ENCODE measurements around the gene TBX5. TPM values are rescaled to one million over a fixed set of nuclear protein-coding genes. Genes with fewer than 3 reads are reported as not detected.

Gene TBX5
- total RNA-seq, 1 donor from 2014 or later, result not detected

DNA sequence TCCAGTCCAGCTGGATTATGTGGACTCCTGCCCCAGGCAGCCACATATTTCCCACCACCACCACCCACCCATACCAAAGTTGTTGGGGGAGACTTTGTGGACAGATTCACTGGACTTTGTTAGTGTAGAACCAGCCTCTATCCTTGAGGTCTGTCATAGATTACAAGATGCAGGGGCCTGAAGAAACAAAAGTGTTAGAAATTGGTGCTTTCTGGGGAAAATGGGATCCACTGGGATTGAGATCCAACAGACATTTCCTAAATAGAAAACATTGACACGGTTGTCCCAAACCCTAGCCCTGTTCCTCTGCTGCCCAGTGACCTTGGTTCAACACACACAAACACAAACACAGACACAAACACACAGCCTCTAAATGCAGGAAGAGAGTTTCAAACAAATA is 36.6 kb upstream of the TBX5 start:
- Histone ChIP-seq H3K27me3 (ENCODE audit: control insufficient read depth, insufficient read depth, low read length) (peaks cover 39% of the 10 kb centered on the region), H3K36me3 (ENCODE audit: control insufficient read depth, insufficient read depth, low read length) (no peaks in the 10 kb centered on the region), H3K4me3 (ENCODE audit: low read depth, low read length) (no peak overlapping the region)
- DNase-seq (ENCODE audit: low read depth) (no peak), FAIRE-seq (no peak)
- TF ChIP-seq, protein P1, sequence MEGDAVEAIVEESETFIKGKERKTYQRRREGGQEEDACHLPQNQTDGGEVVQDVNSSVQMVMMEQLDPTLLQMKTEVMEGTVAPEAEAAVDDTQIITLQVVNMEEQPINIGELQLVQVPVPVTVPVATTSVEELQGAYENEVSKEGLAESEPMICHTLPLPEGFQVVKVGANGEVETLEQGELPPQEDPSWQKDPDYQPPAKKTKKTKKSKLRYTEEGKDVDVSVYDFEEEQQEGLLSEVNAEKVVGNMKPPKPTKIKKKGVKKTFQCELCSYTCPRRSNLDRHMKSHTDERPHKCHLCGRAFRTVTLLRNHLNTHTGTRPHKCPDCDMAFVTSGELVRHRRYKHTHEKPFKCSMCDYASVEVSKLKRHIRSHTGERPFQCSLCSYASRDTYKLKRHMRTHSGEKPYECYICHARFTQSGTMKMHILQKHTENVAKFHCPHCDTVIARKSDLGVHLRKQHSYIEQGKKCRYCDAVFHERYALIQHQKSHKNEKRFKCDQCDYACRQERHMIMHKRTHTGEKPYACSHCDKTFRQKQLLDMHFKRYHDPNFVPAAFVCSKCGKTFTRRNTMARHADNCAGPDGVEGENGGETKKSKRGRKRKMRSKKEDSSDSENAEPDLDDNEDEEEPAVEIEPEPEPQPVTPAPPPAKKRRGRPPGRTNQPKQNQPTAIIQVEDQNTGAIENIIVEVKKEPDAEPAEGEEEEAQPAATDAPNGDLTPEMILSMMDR (IDR thresholded peaks at IDR 0.05; ENCODE audit: insufficient read depth, low read length, severe bottlenecking), result no peak

DNA sequence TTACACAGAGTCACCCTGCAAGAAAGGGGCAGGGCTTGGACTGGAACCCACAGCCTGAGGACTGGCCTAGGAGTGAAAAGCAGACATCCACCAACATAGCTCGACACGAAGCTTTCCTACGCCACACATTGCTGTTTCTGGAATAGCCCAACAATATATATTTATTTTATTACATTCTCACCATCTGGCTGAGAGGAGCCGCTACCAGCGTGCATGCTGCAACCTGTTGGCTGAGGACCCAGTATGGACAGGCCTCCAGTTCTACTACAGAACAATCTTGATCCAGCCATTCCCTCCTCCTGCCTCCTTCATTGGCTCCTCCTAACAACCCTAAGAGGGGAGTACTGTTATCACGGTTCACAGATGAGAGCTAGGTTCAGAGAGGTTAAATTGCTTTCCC is 35.6 kb upstream of the TBX5 start:
- TF ChIP-seq, protein P1 (IDR thresholded peaks at IDR 0.05; ENCODE audit: insufficient read depth, low read length, severe bottlenecking), result no peak
- H3K36me3 ChIP-seq (ENCODE audit: control insufficient read depth, insufficient read depth, low read length), result no peaks in the 10 kb centered on the region
- H3K4me3 ChIP-seq (ENCODE audit: low read depth, low read length), result no peak overlapping the region
- DNase-seq (ENCODE audit: low read depth), result no peak
- peaks cover 33% of the 10 kb centered on the region for H3K27me3 ChIP-seq (ENCODE audit: control insufficient read depth, insufficient read depth, low read length)
- FAIRE-seq, result no peak

DNA sequence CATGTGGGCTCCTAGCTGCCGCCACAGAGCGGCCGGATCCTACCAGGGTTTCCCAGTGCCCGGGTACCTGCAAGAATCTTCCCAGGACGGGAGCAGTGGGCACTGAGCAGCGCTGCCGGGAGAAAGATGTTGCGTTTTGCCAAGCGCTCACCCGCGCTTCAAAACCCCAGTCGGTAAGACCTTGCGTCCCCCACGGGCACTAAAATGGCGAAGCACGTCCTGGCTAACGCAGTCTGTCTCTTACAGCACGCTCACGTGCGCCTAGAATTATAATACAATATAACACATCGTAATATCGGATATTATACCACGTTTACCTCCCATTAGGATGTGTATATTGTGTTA is 35.1 kb upstream of the TBX5 start:
- H3K27me3 ChIP-seq (ENCODE audit: control insufficient read depth, insufficient read depth, low read length), result peaks cover 33% of the 10 kb centered on the region
- no peaks in the 10 kb centered on the region for H3K36me3 ChIP-seq (ENCODE audit: control insufficient read depth, insufficient read depth, low read length)
- no peak for DNase-seq (ENCODE audit: low read depth)
- FAIRE-seq, result no peak
- TF ChIP-seq, protein P1 (IDR thresholded peaks at IDR 0.05; ENCODE audit: insufficient read depth, low read length, severe bottlenecking), result no peak
- H3K4me3 ChIP-seq (ENCODE audit: low read depth, low read length), result no peak overlapping the region

DNA sequence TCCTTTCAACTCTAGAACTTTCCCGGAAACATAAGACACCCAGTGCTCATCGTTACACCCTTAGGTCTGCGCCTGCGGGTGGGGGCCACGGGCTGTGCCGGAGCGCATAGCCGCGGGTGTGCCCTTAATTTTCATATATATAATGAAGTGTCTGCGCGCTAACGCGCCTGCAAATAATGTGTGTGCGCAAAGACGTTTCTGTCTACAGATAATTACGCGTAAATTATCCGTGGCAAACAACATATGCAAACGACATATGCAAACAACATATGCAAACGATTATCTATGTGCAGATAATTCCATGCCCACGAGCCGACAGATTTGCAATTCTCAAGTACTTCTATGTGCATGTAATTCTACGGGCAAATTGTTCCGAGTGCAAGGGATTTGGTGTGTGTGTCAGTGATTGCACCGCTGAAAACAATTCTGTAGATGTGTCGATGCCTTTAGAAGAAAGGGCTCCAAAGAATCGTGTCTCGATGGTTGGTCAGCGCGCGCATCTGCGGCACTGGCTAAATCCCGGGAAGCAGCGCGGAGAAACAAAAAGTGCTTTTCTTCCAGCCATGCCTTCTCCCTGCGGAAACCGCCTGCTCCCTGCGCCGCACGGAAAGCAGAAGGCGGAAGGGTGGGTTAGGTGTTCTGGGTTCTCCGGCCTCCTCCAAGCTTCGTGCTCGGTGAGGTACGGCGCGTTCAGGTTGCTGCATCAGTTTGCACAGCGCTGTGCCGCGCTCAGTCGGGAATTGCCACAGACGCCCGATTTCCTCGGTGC is 34.5 kb upstream of the TBX5 start:
- Histone ChIP-seq H3K4me3 (ENCODE audit: low read depth, low read length) (no peak overlapping the region), H3K36me3 (ENCODE audit: control insufficient read depth, insufficient read depth, low read length) (no peaks in the 10 kb centered on the region), H3K27me3 (ENCODE audit: control insufficient read depth, insufficient read depth, low read length) (peaks cover 33% of the 10 kb centered on the region)
- TF ChIP-seq, protein P1 (IDR thresholded peaks at IDR 0.05; ENCODE audit: insufficient read depth, low read length, severe bottlenecking), result no peak
- FAIRE-seq (no peak), DNase-seq (ENCODE audit: low read depth) (no peak)

DNA sequence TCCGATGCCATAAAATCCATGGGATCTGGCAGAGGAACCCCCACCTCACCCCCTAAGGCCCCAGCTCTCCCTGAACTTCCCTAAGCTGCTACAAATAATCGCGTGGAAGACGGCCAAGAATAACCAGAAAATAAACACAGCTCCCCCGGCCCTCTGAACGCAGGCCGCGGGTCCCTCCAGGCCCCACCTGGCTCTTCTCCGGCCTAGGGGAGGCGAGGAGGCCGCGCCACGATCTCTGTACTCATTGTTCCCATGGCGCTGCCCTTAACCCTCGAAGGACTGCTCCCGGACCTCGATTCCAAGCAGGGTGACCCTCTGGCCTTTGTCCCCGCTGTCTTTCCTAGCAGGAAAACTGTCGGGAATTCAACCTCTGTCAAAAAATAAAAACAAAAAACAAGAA is 33.9 kb upstream of the TBX5 start:
- TF ChIP-seq, protein P1 (IDR thresholded peaks at IDR 0.05; ENCODE audit: insufficient read depth, low read length, severe bottlenecking), result no peak
- FAIRE-seq, result no peak

DNA sequence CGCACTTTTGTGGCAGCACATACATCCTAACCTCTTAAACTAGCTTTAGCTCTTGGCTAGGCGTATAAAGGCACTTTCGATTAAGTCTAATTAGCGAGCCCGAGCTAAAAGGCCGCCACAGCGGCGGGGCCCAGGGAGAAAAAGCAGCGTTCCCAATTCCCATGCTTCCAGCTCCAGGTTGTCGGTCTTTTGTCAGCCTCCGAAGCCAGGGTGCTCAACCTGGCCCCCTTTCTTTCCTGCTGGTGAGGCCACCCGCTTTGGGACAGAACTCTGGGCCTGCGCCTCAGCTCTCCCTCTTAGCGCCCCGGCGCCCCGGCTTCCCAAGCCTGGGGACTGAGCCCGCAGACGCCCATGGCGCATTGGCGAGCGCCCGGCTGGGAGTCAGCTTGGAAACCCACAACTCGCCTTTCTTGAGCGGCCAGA is 33.3 kb upstream of the TBX5 start:
- no peak for DNase-seq (ENCODE audit: low read depth)
- no peak for FAIRE-seq
- Histone ChIP-seq H3K36me3 (ENCODE audit: control insufficient read depth, insufficient read depth, low read length) (no peaks in the 10 kb centered on the region), H3K27me3 (ENCODE audit: control insufficient read depth, insufficient read depth, low read length) (peaks cover 27% of the 10 kb centered on the region), H3K4me3 (ENCODE audit: low read depth, low read length) (no peak overlapping the region)
- TF ChIP-seq, protein P1 (IDR thresholded peaks at IDR 0.05; ENCODE audit: insufficient read depth, low read length, severe bottlenecking), result no peak

More for the DNA sequence above, 33.9 kb upstream of the TBX5 start:
- H3K36me3 ChIP-seq (ENCODE audit: control insufficient read depth, insufficient read depth, low read length), result no peaks in the 10 kb centered on the region
- peaks cover 31% of the 10 kb centered on the region for H3K27me3 ChIP-seq (ENCODE audit: control insufficient read depth, insufficient read depth, low read length)
- no peak overlapping the region for H3K4me3 ChIP-seq (ENCODE audit: low read depth, low read length)
- no peak for DNase-seq (ENCODE audit: low read depth)

Measured in bronchial epithelial cell (primary cell).